ENCODE data around the gene RCSD1. TPM values are rescaled to one million over a fixed set of nuclear protein-coding genes. Genes with fewer than 3 reads are reported as not detected.

Gene RCSD1
- total and polyA plus RNA-seq, 10 of the 15 experiments (the other 5 are each of a cell fraction or from before 2014, with no cell fraction given) = 11.4 to 78.3 (median 71.6) TPM

GRCh38 chr1:167633258-167633944 lies 3.4 kb downstream of the RCSD1 start:
- TF ChIP-seq BRCA1 (IDR thresholded peaks at IDR 0.05; ENCODE audit: low read depth, low read length) (no peak), SMAD5 (IDR thresholded peaks at IDR 0.05; ENCODE audit: low read depth) (no peak), SKIL (IDR thresholded peaks at IDR 0.05; ENCODE audit: low read depth, poor library complexity, severe bottlenecking) (no peak), TCF7 (IDR thresholded peaks at IDR 0.05; ENCODE audit: borderline replicate concordance) (no peak), CHD4 (IDR thresholded peaks at IDR 0.05) (no peak), SIN3A (IDR thresholded peaks at IDR 0.05; ENCODE audit: low read depth, low read length) (no peak), HDAC6 (IDR thresholded peaks at IDR 0.05; ENCODE audit: unreplicated experiment) (no peak), ZBTB40 (IDR thresholded peaks at IDR 0.05; ENCODE audit: borderline replicate concordance) (no peak), RAD21 (IDR thresholded peaks at IDR 0.05; ENCODE audit: insufficient read depth, low read depth, low read length) (no peak), RAD51 (IDR thresholded peaks at IDR 0.05) (no peak), CHD1 (IDR thresholded peaks at IDR 0.05; ENCODE audit: low read depth, low read length) (no peak), NR2C1 (IDR thresholded peaks at IDR 0.05) (no peak), SP1 (IDR thresholded peaks at IDR 0.05; ENCODE audit: low read depth, low read length) (no peak)
- H4K20me1 ChIP-seq (ENCODE audit: control insufficient read depth, insufficient read depth) = no peaks in the 10 kb centered on the region; the same call in 1 of the 2 replicates
- POLR2A ChIA-PET = interaction anchor here (1.0 to 8.1 kb wide), 7 partner anchors 16 to 54 kb away, joined by 3 to 84 read pairs (median 5); no protein-coding TSS in a partner anchor
- no peak overlapping the region for H2AFZ ChIP-seq (ENCODE audit: control insufficient read depth, low read depth, low read length)
- no peak for DNase-seq (ENCODE audit: low read depth, low spot score)
- peaks cover 54% of the 10 kb centered on the region for H3K4me1 ChIP-seq (ENCODE audit: control insufficient read depth, insufficient read depth, low read length)
- 34% methylated on average over 3 of the region's 3 CpGs for WGBS (ENCODE audit: insufficient coverage, insufficient replicate concordance, low lambda C conversion rate, missing lambda C conversion rate)
- SMC1A ChIA-PET (ENCODE audit: uncharacterized antibody, unreplicated experiment) = interaction anchor here (1.0 to 12.4 kb wide), 12 partner anchors 16 to 79 kb away, joined by 3 to 170 read pairs (median 6); partner anchors contain the start of gene CREG1
- no TSS peak for BruUV-seq (replicated peaks)
- in situ Hi-C loops (cut with MboI) = no loop called here
- no peaks in the 10 kb centered on the region for H3K27me3 ChIP-seq (replicated peaks in 1 of 2; ENCODE audit: control insufficient read depth in 2 of 2, insufficient read depth in 2 of 2, low read length in 1 of 2)
- H3K4me3 ChIP-seq = peak overlapping the region; percentile 79
- H3K9me3 ChIP-seq (replicated peaks; ENCODE audit: control insufficient read depth, insufficient read depth, low read length) = no peaks in the 10 kb centered on the region
- peak overlapping the region; percentile 80 for H3K4me2 ChIP-seq (ENCODE audit: control insufficient read depth, insufficient read depth)
- peaks cover 0 to 14% of the 10 kb centered on the region in 2 experiments; a peak in 2 of 4 replicates for H3K36me3 ChIP-seq (ENCODE audit: control insufficient read depth in 2 of 2, insufficient read depth in 2 of 2, low read length in 1 of 2)
- ATAC-seq = no peak
- peak overlapping the region; percentile 92 for H3K9ac ChIP-seq (ENCODE audit: control insufficient read depth, insufficient read depth, low read length)
- peaks cover 96% of the 10 kb centered on the region for H3K79me2 ChIP-seq (ENCODE audit: control insufficient read depth, insufficient read depth, low read length)
- CTCF ChIA-PET = interaction anchor here (0.8 to 9.4 kb wide), 8 partner anchors 18 to 54 kb away, joined by 3 to 129 read pairs (median 5); no protein-coding TSS in a partner anchor
- peak overlapping the region; percentile 94 for H3K27ac ChIP-seq (ENCODE audit: control insufficient read depth, insufficient read depth)
- intact Hi-C loops (cut with micrococcal nuclease; ENCODE audit: unreplicated experiment) = loop anchor here (2.0 to 10.0 kb wide), 2 partner anchors 55 to 79 kb away; partner anchors contain the start of gene CREG1
- no peak for FAIRE-seq
- RAD21 ChIA-PET (ENCODE audit: unreplicated experiment) = interaction anchor here (1.2 to 13.0 kb wide), 7 partner anchors 16 to 81 kb away, joined by 3 to 159 read pairs (median 25); no protein-coding TSS in a partner anchor

All from GM12878 (cell line).